ENCODE results near the gene ERCC6L2.
A peak's percentile ranks its signal among the peaks of the same experiment; 100 is the strongest.

The ERCC6L2 gene

DNA sequence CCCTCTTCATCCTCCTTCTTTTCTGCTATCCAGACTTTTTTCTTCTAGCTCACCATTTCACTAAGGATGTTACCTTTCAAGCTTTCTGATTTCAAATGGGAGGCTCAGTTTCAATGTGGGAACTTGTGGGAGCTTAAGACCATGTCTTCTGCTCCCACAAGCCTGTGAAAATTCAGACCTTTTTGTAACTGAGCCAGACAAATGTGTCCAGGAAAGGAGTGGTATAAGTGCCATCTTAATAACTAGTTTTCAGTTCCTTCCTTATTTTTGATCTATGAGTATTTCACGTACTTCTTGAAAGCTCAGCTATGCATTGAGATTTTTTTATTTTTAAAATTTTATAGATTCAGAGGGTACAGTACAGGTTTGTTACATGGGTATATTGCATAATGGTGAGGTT lies 4.6 kb upstream of the ERCC6L2 start:
- DNase-seq = no peak

DNA sequence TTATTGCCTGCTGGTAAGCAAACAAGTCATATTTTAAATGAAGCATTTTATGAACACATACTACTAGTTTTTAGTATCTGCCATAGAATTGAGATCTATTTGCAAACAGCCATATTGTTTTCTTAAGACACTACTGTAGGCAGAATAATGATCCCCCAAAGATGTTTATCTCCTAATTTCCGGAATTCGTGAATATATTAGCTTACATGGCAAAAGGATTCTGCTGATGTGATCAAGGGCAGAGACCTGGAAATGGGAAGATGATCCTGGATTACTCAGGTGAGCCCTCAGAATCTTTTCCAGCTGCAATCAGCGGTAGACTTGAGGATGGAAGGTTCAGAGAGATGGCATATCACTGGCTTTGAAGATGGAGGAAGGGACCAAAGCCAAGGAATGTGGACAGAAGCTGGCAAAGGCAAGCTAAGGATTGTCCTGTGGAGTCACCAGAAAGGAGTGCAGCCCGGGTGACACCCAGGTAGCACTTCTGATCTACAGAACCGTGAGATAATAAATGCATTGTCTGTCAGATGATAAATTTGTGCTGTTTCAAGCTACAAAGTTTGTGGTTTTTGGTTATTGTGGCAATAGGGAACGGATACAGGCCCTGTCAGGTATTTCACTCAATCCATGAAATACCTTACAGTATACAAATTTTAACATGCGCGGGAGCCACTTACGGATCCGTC lies 1.0 kb upstream of the ERCC6L2 start:
- no peak for DNase-seq

DNA sequence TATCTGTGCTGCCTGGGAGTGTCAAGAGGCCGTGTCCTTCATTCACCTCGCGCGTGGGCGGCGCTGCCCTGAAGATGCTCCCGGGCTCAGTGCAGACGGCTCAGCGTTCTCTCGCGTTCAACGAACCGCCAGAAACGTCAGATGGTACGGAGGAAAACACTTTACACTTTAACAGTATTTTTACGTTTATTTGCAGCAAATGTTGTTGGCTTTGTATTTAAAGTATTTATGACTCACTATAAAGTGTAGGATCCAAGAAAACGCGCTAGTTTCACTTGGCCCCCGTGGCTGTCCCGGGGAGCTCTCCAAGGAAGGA lies 544 bp upstream of the ERCC6L2 start:
- DNase-seq = peak; percentile 72

DNA sequence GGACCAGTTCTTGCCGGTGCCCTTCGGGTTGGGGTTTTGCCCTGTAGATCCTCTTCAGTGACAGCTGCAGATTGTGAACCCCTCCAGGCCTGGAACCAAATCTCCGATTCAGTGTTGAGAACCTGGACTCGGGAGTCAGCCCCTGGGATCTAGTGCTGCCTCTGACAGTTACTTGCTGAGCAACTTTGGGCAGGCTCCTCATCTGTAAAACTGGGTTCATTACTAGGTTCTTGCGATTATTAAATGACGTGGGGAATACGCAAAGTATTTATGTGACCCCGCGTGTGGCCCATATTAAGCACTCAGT lies 600 bp downstream of the ERCC6L2 start:
- no peak for DNase-seq

DNA sequence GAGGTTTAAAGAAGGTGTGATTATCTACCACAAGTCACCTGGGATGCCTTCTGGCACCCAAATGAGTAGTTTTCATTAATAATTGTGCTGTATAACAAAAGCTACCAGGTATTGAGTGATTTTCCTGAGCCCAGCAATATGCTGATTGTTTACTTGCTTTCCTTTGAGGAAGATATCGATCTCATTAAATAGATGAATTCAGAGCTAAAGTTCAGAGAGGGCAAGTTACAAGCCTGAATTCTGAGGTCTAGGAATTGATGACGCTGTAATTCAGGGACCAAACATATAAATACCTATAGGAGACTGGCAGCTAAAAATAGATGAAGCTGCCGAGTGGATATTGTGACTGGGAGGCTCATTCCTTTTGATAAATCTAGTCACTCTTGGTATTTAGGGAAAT lies 1.1 kb downstream of the ERCC6L2 start:
- no peak for DNase-seq

DNA sequence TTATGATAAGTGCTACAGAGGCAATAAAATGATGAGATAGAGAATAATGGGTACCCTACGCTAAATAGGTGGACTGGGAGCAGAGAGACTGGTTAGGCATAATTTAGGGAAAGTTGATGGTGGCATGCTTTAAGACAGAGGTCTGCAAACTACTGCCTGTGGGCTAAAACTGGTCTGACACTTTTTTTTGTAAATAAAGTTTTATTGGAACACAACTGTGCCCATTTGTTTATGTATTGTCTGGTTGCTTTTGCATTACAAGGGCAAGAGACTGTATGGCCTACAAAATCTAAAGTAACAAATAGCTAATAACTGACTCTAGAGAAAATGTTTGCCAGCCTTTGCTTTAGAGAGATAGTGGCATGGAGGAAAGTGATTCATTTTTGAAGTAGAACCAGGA lies 2.5 kb downstream of the ERCC6L2 start:
- DNase-seq = no peak

DNA sequence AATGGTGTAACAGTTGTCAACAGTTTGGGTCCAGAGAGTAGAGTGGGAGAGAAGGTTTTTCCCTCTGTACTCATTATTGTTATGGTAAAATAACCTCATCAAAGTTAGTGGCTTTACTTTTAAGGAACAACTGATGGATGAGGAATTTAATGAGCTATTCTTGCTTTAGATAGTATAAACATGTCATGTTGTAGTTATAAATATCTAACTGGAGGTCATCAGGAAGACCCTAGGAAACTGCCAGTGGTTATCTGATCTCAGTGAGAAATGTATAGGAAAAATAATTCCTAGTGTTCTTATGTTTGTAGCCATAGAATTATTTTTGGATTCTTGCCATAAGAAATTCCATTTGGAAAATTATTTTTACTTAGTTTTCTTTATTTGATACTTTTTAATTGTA lies 4.1 kb downstream of the ERCC6L2 start:
- DNase-seq = no peak

DNA sequence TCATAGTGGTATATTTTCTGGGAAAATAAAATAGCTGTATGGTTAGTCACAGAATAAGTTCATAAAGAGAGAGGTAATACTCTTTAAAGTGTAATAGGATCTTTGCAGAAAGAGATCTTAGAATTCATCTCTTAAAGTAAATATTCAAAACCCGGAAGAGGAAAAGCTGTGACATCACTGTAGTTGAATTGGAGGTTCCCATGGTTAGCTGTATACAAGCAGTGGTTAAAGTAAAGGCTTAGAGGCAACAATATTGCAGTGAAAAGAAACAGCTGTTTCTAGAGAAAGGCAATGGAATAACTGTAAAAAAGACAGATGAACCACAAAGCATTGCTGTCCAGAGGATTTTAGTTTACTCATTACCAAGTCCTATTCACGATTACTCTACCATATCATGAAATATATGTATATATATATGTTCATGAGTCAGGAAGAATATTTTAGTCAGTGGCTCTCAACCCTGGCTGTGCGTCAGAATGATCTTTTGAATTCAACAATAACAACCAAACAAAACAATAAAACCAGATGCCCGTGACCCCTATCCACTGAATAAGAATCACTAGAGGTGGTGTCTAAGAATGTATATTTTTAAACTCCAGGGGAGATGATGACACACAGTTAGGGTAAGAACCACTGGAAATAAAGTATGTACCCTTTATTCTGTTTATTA lies 4.7 kb downstream of the ERCC6L2 start:
- no peak for DNase-seq

DNA sequence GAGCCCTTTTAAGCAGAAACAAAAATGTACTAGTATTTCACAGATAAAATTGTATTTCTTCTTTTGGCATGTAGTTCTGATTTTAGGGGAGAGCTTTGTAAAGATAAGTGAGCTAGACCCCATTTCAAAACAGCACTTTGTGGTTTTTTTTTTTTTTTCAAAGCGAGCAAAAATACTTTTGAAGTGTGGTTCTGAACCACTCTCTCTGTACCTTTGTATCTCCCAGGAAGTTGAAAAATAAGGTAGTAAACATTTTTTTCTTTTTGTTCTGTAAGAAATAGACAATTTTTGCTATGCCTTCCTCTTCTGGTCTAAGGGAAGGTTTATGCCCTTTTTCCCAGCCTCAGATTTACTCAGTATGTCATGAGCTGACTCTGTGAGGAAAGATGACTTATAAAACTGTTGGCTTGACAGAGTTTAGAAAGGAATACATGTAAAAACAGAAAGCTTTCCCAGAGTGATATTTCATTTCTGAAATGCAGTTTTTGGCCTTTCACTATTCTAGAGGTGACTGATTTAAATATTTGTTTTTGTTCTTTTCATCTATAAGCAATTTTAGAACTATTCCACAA lies 12.5 kb downstream of the ERCC6L2 start:
- no peak for DNase-seq

DNA sequence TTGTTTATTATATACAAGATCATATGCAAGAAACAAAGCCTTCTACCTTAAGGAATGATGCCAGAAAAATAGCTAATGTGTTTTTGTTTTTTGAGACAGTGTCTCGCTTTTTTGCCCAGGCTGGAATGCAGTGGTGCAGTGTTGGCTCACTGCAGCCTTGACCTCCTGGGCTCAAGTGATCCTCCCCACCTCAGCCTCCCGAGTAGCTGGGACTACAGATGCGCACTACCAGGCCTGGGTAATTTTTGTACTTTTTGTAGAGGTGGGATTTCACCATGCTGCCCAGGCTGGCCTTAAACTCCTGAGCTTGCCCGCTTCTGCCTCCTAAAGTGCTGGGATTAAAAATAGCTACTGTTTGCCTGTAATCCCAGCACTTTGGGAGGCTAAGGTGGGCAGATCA lies 15.1 kb downstream of the ERCC6L2 start:
- no peak for DNase-seq

DNA sequence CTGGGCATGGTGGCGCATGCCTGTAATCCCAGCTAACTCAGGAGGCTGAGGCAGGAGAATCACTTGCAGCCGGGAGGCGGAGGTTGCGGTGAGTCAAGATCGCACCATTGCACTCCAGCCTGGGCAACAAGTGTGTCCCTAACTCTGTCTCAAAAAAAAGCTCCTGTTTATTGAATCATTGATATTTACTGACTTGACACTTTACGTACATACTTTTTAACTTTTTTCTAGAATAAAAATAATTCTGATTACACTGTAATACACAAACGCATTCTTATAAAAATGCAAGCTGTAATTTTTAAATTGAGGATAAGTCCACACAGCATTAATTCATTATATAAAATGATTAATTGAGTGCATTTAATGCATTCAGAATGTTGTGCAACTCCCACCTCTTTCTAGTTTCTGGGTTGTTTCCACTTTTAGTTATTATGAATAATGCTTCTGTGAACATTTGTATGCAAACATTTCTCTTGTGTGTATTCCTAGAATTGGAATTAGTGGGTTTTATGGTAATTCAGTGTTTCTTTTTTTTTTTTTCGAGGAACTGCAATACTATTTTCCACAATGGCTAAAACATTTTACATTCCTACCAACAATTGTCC lies 15.7 kb downstream of the ERCC6L2 start:
- no peak for DNase-seq

DNA sequence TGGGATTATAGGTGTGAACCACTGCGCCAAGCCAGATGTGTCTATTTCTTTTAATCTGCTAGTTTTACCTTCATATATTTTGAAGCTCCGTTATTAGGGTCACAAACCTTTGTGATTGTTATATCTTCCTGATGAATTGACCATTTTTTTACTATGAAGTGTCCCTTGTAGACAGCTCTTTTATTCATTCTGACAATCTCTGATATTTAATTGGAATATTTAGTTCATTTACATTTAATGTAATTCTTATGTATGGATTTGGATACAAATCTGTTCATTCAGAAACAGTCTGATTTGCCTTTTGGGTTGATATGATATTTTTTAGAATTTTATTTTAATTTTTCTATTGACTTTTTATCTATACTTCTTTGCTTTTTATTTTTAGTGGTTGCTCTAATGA lies 17.2 kb downstream of the ERCC6L2 start:
- DNase-seq = no peak

DNA sequence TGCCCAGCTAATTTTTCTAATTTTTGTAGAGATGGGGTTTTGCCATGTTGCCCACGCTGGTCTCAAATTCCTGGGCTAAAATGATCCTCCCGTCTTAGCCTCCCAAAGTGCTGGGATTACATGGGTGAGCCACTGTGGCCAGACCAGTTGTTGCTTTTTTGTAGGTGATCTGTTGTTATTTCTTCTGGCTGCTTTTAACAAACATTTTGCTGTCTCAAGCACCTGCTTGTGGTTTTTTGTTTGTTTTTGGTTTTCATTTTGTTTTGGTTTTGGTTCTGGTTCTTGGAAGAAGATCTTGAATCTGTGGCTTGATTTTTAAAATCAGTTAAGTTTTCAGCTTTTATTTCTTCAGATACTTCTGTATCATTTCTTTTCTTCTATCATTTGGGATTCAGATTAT lies 21.1 kb downstream of the ERCC6L2 start:
- no peak for DNase-seq

DNA sequence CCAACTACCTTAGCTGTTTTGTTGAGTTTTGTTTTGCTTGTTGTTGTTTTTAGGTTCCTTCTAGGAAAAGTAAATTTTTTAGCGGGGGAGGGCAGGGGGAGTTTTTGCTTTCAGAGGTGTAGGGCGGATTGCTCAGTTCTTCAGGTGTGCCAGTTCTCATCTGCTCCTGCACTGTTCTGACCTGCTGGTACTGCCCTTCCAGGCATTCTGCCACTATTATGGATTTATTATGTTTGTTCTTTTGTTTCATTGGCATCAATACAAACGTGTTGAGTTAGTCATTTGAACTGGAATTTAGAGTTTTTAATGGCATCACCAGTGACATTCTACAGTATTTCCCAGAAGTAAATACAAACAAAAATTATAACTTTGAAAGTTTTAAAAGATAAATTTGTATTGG lies 26.0 kb downstream of the ERCC6L2 start:
- DNase-seq = no peak

DNA sequence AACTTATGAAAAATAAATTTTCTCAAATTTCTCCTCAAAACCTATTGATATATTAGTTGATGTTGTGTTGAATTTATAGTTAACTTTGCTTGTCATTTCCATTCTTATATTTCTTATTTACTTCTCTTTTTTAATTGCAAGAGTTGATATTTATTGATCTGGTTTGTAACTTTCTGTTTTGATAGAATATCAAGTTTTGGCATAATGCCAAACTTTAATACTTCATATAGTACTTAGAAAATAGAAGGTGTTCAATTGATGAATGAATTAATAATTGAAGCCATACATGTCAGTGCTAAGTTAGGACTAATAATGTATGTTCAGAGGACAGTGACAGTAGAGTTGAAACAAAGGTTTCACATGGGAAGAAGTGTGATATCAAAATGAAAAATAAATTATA lies 27.9 kb downstream of the ERCC6L2 start:
- no peak for DNase-seq

DNA sequence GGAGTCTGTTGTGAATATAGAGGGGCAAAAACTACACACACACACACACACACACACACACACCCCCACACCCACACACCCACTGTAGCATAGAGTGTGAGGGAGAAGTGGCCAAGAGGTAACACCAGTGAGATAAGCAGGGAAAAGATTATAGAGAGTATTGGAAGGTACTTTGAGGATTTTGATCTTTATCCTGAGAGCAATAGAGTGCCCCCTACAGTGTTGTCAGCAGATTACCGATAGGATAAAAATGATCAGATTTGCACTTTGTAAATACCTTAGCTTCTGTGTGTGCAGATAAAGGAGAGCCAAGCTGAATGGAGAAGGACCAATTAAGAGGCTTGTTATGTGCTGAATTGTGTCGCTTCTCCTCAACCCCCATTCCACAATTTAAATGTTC lies 32.3 kb downstream of the ERCC6L2 start:
- no peak for DNase-seq

DNA sequence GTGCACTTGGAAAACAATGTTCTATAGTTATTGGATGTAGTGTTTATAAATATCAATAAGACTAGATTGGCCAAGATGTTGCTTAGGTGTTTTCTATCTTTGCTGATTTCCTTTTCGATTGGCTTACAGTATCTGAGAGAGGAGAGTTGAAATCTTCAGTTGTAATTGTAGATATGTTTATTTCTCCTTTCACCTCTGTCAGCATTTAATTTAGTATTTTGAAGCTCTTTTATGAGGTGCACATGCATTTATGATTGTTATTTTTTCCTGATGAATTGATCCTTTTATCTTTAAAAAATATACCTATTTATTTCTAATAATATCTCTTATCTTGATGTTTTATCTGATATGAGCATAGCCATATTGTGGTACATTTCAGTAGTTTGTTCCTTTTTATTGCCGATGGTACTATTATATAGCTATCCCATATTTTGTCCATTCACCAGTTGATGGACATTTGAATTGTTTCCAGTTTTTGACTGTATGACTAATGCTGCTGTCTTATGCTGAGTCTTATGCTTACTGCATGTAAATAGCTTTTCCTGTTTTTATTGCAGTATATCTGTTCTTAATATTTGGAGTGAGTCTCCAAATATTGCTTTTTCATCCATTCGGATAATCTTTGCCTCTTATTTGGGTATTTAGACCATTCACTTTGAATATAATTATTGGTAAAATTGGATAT lies 34.7 kb downstream of the ERCC6L2 start:
- DNase-seq = no peak

DNA sequence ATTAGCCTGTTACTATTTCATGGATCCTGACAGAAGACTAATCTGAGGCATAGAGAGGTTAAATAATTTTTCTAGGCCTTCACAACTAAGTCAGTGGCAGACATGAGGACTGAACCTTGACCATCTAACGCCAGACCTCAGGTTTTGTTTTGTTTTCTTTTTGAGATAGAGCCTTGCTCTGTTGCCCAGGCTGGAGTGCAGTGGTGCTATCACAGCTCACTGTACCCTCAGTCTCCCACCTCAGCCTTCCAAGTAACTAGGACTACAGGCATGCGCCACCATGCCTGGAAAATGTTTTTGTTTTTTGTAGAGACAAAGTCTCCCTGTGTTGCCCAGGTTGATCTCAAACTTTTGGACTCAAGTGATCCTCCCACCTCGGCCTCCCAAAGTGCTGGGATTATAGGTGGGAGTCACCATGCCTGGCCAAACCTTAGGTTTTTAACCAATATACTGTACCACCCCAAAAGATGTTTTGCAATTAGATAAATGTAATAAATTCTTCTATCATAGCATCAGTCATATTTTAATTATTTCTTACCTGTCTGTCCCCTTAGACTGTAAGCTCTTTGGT lies 35.4 kb downstream of the ERCC6L2 start:
- no peak for DNase-seq

DNA sequence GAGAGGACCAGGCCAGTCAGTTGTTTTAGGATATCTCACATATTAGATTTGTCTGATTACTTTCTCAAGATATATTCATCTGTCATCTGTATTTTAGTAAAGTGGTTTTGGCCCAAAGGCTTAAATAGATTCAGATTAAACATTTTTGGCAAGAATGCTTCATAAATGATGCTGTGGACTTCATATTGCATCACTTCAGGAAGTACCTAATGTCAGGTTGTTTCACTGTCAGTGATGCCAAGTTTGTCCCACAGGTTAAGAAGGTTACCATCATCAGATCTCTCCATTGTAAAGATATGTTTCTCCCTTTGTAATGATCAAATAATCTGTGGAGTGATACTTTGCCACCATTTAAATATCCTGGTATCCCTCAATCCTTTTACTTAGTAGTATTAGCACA lies 37.3 kb downstream of the ERCC6L2 start:
- DNase-seq = no peak

DNA sequence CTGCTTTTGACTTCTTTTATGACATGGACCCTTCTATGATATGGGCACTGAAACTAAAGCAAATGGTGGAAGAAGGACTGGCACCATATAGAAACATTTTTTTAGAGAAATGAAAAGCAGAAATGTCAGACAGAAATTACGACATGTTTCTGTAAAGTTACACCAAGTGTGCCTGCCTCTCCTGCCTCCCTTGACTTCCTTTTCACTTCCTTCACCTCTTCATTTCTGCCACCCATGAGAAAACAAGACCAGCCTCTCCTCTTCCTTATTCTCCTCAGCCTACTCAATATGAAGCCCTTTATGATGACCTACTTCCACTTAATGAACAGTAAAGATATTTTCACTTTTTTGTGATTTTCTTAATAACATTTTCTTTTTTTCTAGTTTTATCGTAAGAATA lies 44.5 kb downstream of the ERCC6L2 start:
- DNase-seq = no peak

DNA sequence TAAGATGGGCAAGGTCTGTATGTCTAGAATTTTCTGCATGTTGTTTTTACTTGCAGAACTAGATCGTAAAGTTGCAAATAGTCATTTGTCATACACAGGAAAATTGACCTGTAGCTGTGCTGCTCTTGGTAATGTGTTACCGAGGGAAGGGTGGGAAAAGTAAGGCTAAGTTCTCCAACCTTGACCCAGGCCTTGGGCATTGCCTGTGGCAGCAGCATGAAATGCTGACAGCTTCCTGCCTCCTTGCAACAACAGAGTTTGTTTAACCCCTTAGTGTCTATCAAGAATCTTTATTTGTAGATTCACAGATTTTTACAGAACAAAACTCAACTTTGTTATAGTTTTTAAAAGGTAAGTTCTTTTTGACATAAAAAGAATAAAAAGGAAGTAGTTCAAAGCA lies 48.3 kb downstream of the ERCC6L2 start:
- no peak for DNase-seq

DNA sequence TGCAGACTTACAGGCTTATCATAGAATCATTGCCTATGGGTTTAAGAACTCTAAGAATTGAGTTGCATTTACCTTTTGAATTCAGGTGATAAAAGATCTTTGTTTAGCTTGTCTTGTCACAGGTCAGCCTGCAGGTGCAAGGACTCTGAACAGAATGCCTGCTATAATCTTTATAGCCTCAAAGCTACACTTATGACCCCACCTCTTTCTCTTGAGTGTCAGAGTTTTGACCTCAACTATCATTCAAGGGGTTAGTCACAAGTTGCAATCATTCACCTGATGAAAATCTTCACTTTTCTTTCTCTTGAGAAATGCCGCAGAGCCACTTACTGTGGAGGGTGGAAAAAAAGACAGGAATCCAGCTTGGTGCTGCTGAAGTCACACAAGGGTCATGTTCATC lies 49.5 kb downstream of the ERCC6L2 start:
- no peak for DNase-seq

DNA sequence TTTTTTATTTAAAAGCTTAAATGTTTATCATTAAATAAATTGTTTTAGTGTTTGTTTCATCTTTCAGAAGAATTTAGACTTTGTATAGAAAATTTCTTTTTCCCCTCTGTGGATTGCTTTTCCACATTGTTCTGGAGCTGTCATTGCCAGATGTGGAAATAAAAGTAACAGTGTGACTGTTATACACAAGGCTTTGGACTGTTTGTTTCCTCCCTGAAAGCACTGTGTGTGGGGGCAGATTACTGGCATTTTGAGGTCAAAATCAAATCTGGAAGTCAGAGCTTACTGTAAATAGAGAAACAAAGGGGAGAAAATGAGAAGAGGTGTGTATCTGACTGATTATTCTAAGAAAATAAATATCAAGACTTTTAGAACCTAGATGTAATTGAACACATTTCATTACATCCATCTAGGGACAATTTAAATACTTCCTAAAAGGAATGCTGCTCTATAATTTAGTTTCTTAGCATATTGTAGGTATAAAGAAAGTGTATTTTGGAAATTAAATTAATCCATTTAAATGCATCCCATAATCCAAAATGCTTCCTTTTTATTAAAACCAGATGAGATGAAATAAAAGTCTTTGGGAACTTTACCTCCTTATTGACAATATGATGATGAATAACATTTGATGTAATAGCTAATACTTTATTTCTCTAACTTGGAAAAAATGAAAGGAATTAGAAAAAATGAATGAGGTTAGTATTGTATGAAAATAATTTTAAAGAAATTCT lies 51.9 kb downstream of the ERCC6L2 start:
- no peak for DNase-seq

Measured in right forelimb (tissue), 1 donor.